IMR-90 (cell line): ENCODE data around the gene TMEM121B. TPM values are rescaled to one million over a fixed set of nuclear protein-coding genes. Genes with fewer than 3 reads are reported as not detected.

Source experiments
- ATAC-seq: fragments of 200-7000 bp; cut with Tn5 transposase; 2 replicates; pipeline ENCODE4 v1.9.1; 2020; ENCODE audit warnings: low read depth, mild to moderate bottlenecking, moderate library complexity
- BruUV-seq: library from RNA; stranded (reverse); fragments of 400-500 nt; replicated peaks from 2 replicates; lab custom pipeline; 2021; lab: Mats Ljungman, UMichigan
- CTCF ChIA-PET: fragments of 300-600 bp; formaldehyde crosslinking; extraction: SDS; loops from one replicate; lab custom pipeline; 2021; ENCODE audit warnings: antibody characterized with exemption; lab: Yijun Ruan, JAX
- POLR2A ChIA-PET: fragments of 300-600 bp; sonication (Branson Sonifier 250); formaldehyde crosslinking; loops from one replicate; lab custom pipeline; 2022; ENCODE audit warnings: antibody characterized with exemption; ENCODE audit not compliant: unreplicated experiment; lab: Charles Lee
- DNase-seq: peaks from one replicate; pipeline ENCODE4 v3.0.0; 2013
- H2AFZ ChIP-seq: replicated peaks from 2 replicates; pipeline ENCODE3; 2013; ENCODE audit warnings: low read length, mild to moderate bottlenecking; ENCODE audit not compliant: poor library complexity
- H2AK5ac ChIP-seq: 2 replicates; pipeline ENCODE4 v1.6.1; 2013; ENCODE audit warnings: low read depth, low read length, inconsistent platforms
- H2AK9ac ChIP-seq: replicated peaks from 2 replicates; pipeline ENCODE3; 2013; ENCODE audit warnings: mild to moderate bottlenecking, low read depth, low read length, moderate library complexity; ENCODE audit not compliant: poor library complexity
- H2BK120ac ChIP-seq: 2 replicates; pipeline ENCODE4 v1.6.1; 2013; ENCODE audit warnings: low read depth, low read length, inconsistent platforms
- H2BK15ac ChIP-seq: 3 replicates; pipeline ENCODE4 v1.6.1; 2013; ENCODE audit warnings: low read depth, low read length, inconsistent platforms
- H2BK20ac ChIP-seq: 2 replicates; pipeline ENCODE4 v1.6.1; 2013; ENCODE audit warnings: low read depth, mild to moderate bottlenecking, inconsistent platforms, low read length, moderate library complexity
- H2BK5ac ChIP-seq: 2 replicates; pipeline ENCODE4 v1.6.1; 2013; ENCODE audit warnings: mild to moderate bottlenecking, low read depth, low read length, inconsistent platforms; ENCODE audit not compliant: poor library complexity, severe bottlenecking
- H3K14ac ChIP-seq: replicated peaks from 2 replicates; pipeline ENCODE4 v1.6.1; 2013; ENCODE audit warnings: low read depth, low read length, inconsistent platforms
- H3K18ac ChIP-seq: 2 replicates; pipeline ENCODE4 v1.6.1; 2013; ENCODE audit warnings: low read depth, low read length, control low read depth
- H3K23ac ChIP-seq: 2 replicates; pipeline ENCODE4 v1.6.1; 2013; ENCODE audit warnings: low read depth, low read length, inconsistent platforms
- H3K27ac ChIP-seq: 2 replicates; pipeline ENCODE4 v1.5.1; 2013; ENCODE audit warnings: mild to moderate bottlenecking, control low read depth, low read length; ENCODE audit not compliant: insufficient read depth
- H3K27me3 ChIP-seq: 2 replicates; pipeline ENCODE4 v1.6.1; 2013; ENCODE audit warnings: low read length; ENCODE audit not compliant: control insufficient read depth, insufficient read depth
- H3K36me3 ChIP-seq: 2 replicates; pipeline ENCODE4 v1.6.1; 2013; ENCODE audit warnings: low read length, mixed read lengths; ENCODE audit not compliant: control insufficient read depth, insufficient read depth
- H3K4ac ChIP-seq: 2 replicates; pipeline ENCODE4 v1.6.1; 2013; ENCODE audit warnings: low read depth, low read length, inconsistent platforms
- H3K4me1 ChIP-seq: 2 replicates; pipeline ENCODE4 v1.6.1; 2013; ENCODE audit warnings: low read length, mixed read lengths; ENCODE audit not compliant: control insufficient read depth, insufficient read depth
- H3K4me2 ChIP-seq: 2 replicates; pipeline ENCODE4 v1.6.1; 2013; ENCODE audit warnings: low read depth, mild to moderate bottlenecking, control low read depth, low read length, moderate library complexity
- H3K4me3 ChIP-seq: 2 replicates; pipeline ENCODE4 v1.5.1; 2013; ENCODE audit warnings: low read depth, mild to moderate bottlenecking, control low read depth, low read length, moderate library complexity; ENCODE audit not compliant: insufficient read depth
- H3K56ac ChIP-seq: 2 replicates; pipeline ENCODE4 v1.6.1; 2013; ENCODE audit warnings: low read length, inconsistent platforms; ENCODE audit not compliant: insufficient read depth; ENCODE audit errors: extremely low read depth
- H3K79me1 ChIP-seq, 2 experiments: 2 replicates each; pipeline ENCODE4 v1.6.1; 2013; ENCODE audit warnings: low read length in 2 of 2, inconsistent platforms in 1 of 2, low read depth in 1 of 2
- H3K9ac ChIP-seq: 2 replicates; pipeline ENCODE4 v1.6.1; 2013; ENCODE audit warnings: low read depth, low read length, control low read depth
- H3K9me1 ChIP-seq: 2 replicates; pipeline ENCODE4 v1.6.1; 2013; ENCODE audit warnings: low read length, inconsistent platforms; ENCODE audit not compliant: insufficient read depth
- H3K9me3 ChIP-seq: 2 replicates; pipeline ENCODE4 v1.6.1; 2013; ENCODE audit warnings: low read length; ENCODE audit not compliant: control insufficient read depth, insufficient read depth
- H4K20me1 ChIP-seq: 2 replicates; pipeline ENCODE4 v1.6.1; 2013; ENCODE audit warnings: low read length, inconsistent platforms; ENCODE audit not compliant: insufficient read depth
- H4K5ac ChIP-seq: 2 replicates; pipeline ENCODE4 v1.6.1; 2013; ENCODE audit warnings: mild to moderate bottlenecking, low read depth, low read length, control low read depth
- H4K8ac ChIP-seq, 2 experiments: 2 replicates each; pipeline ENCODE4 v1.6.1; 2013; ENCODE audit warnings: low read depth in 2 of 2, low read length in 2 of 2, control low read depth in 1 of 2, inconsistent platforms in 1 of 2
- H4K91ac ChIP-seq: 2 replicates; pipeline ENCODE4 v1.6.1; 2013; ENCODE audit warnings: low read depth, low read length, inconsistent platforms; ENCODE audit not compliant: insufficient read depth
- BHLHE40 ChIP-seq: fragments of 150-350 bp; IDR thresholded peaks from 2 replicates; pipeline ENCODE4 v1.6.1; 2016; ENCODE audit warnings: mild to moderate bottlenecking, low read depth, low read length
- MAFK ChIP-seq: IDR thresholded peaks from 2 replicates; pipeline ENCODE4 v1.6.1; 2012; ENCODE audit warnings: low read depth, low read length, improper control_type of control experiment
- RAD21 ChIP-seq: IDR thresholded peaks from 2 replicates; pipeline ENCODE4 v1.6.1; 2012; ENCODE audit warnings: low read length, improper control_type of control experiment
- RCOR1 ChIP-seq: IDR thresholded peaks from 2 replicates; pipeline ENCODE4 v1.6.1; 2012; ENCODE audit warnings: mild to moderate bottlenecking, low read length, improper control_type of control experiment; ENCODE audit not compliant: insufficient replicate concordance
- WGBS, 2 experiments: methylation state at CpG; one replicate each; pipeline versions ENCODE4 v1.1.5 to v1.1.7; 2013; ENCODE audit warnings: missing lambda C conversion rate in 2 of 2; ENCODE audit not compliant: insufficient read length in 1 of 2; ENCODE audit errors: extremely low coverage in 2 of 2; 5-methylcytosine and 5-hydroxymethylcytosine counted together
- dilution Hi-C: fragments of 300-500 bp; cut with HindIII; formaldehyde crosslinking; loops from one replicate; pipeline ENCODE4 v1.14.3; 2018; ENCODE audit warnings: low sequenced_read_pairs; ENCODE audit not compliant: unreplicated experiment
- in situ Hi-C: fragments of 300-500 bp; cut with MboI; formaldehyde crosslinking; loops from 3 replicates; pipeline ENCODE4 v1.14.3; 2019; ENCODE audit warnings: low sequenced_read_pairs, inconsistent platforms, mixed read lengths
- intact Hi-C: fragments of 100-400 bp; cut with micrococcal nuclease; formaldehyde crosslinking; loops from 2 replicates; pipeline ENCODE4 v1.10.0; 2022
- polyA plus RNA-seq, 3 experiments: library from polyadenylated mRNA; depleted of rRNA; stranded (reverse); fragments of >200 nt; gene quantifications; 2 replicates each; pipeline ENCODE4 v1.2.3, GENCODE V29; 2012; ENCODE audit warnings: low replicate concordance in 1 of 3
- total RNA-seq: library from RNA; depleted of rRNA; stranded (reverse); fragments of >200 nt; gene quantifications from 2 replicates; pipeline ENCODE4 v1.2.3, GENCODE V29; 2012
- TF ChIP-seq, protein P1 (sequence below): fragments of 150-350 bp; IDR thresholded peaks from 2 replicates; pipeline ENCODE4 v1.6.1; 2016; ENCODE audit warnings: low read depth, mild to moderate bottlenecking, low read length, moderate library complexity, borderline replicate concordance

The TMEM121B gene
- total and polyA plus RNA-seq, 2 of the 4 experiments (the other 2 are of a cell fraction) = under 0.01 to 0.29 TPM

DNA sequence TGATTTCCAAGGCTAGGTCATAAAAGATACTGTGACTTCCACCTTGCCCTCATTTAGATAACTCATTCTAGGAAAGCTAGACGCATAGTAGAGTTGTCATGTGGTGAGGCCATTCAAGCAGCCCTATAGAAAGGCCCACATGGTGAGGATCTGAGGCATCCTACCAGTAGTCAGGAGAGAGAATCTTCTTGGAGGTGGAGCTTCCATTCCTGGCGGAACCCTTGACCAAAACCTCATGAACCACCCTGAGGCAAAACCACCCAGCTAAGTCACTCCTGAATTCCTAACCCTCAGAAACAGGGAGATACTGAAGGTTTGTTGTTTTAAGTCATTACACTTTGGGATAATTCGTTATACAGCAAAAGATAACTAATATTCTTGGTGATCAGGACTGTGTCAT lies 40.8 kb upstream of the TMEM121B start:
- Histone ChIP-seq H3K9me1 (no peaks in the 10 kb centered on the region), H3K23ac (no peak overlapping the region; the same call in 1 of the 2 replicates), H3K4ac (no peak overlapping the region), H4K8ac (no peak overlapping the region), H3K9ac (no peak overlapping the region), H2AFZ (no peak overlapping the region), H3K36me3 (no peaks in the 10 kb centered on the region), H3K27me3 (no peaks in the 10 kb centered on the region), H3K9me3 (no peaks in the 10 kb centered on the region), H3K4me2 (no peak overlapping the region), H2BK15ac (no peak overlapping the region), H4K91ac (no peak overlapping the region), H3K14ac (no peak overlapping the region), H2BK20ac (no peak overlapping the region), H4K20me1 (no peaks in the 10 kb centered on the region), H3K56ac (no peak overlapping the region), H2AK5ac (no peak overlapping the region), H4K5ac (no peak overlapping the region), H3K18ac (no peak overlapping the region), H3K4me3 (no peak overlapping the region), H3K4me1 (peaks cover 4% of the 10 kb centered on the region; the same call in 1 of the 2 replicates), H3K27ac (no peak overlapping the region), H2BK5ac (no peak overlapping the region), H3K79me1 (peaks cover 9 to 20% of the 10 kb centered on the region in 2 experiments; a peak in 3 of 4 replicates), H2BK120ac (no peak overlapping the region), H2AK9ac (no peak overlapping the region)
- ChIA-PET POLR2A (no interaction called here), CTCF (interaction anchor here (4.0 kb wide), 1 partner anchor 10 kb away, joined by 19 read pairs; no protein-coding TSS in a partner anchor)
- dilution Hi-C loops = no loop called here
- DNase-seq = no peak
- ATAC-seq = no peak
- in situ Hi-C loops = no loop called here
- no TSS peak for BruUV-seq
- WGBS, 2 experiments = no CpG with 5 or more reads among the region's 3 CpGs
- intact Hi-C loops = no loop called here
- TF ChIP-seq BHLHE40 (no peak), RCOR1 (no peak), RAD21 (no peak), MAFK (no peak)
- TF ChIP-seq, protein P1, sequence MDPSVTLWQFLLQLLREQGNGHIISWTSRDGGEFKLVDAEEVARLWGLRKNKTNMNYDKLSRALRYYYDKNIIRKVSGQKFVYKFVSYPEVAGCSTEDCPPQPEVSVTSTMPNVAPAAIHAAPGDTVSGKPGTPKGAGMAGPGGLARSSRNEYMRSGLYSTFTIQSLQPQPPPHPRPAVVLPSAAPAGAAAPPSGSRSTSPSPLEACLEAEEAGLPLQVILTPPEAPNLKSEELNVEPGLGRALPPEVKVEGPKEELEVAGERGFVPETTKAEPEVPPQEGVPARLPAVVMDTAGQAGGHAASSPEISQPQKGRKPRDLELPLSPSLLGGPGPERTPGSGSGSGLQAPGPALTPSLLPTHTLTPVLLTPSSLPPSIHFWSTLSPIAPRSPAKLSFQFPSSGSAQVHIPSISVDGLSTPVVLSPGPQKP = no peak
